Measurements from ENCODE around the gene MEIS3.

- TF ChIP-seq REST (IDR thresholded peaks at IDR 0.05; ENCODE audit: insufficient replicate concordance, low read depth) (no peak), CTCF (IDR thresholded peaks at IDR 0.05; ENCODE audit: insufficient read depth, low read length) (no peak), GABPA (IDR thresholded peaks at IDR 0.05; ENCODE audit: low read depth) (no peak)
These were observed 20.4 kb downstream of the MEIS3 start for GRCh38 chr19:47398707-47399597.

All from HL-60 (cell line).